ENCODE results near the gene IZUMO4.

Gene IZUMO4

DNA sequence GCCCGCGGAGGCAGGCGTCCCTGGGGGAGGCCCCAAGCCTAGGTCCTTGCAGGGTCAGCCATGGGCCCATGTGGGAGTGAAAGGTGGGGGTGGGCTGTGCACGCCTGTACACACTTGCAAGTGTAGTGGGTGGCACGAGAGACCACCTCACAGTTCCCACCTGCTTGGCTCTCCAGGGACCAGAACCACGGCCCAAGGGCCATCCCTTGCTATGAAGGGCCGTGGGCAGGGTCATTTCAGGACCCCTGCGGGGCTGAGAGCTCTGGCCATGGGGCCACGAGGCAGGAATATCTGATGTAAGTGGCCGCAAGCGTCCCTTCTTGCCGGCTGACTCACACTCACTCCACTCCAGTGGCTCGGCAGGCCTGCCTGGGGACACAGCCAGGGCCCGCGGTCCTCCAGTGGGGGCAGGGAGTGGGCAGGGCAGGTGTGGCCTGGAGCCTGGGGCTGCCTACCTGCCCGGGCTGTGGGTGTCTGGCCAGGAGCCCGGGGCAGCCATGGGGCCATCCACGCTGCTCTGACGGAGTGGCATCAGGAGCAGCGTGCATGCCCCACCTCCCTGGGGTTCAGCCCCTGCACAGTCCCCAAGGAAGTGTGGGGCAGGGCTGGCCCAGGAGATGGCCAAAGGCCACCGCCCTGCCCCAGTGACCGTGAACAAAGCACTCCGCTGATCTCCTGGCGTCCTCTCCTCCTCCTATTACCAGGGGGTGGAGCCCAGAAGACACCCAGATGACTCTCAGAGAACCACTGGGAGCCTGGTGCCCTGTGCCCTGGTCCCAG is 37.1 kb upstream of the IZUMO4 start:
- DNase-seq: no peak

DNA sequence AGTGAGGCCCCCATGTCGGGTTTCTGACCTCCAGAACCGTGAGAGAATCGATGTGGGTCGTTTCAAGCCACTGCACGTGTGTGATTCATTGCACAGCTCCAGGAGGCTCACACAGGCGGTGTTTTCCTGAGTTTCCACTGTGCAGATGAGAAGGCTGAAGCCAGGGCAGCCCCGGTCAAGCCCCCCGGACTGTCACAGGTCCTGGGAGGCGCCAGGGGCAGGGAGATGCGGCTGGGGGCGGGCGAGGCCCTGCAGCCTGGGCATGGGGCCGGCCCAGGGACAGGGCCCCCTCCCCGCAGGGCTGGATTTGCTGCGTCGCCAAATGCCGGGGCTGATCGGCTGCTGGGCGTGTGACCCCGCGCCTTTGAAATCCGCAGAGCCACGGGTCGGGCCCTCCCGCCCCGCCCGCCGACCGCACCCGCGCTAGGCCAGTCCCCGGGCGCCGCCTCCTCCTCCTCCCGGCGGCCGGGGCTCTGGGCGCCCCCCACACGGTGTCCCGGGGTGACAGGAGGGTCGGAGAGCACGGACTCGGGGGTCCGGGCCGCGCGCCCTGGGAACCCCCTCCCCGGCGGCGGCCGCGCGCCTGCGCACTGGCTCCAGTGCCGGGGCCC is 35.7 kb upstream of the IZUMO4 start:
- DNase-seq: peak; percentile 18

DNA sequence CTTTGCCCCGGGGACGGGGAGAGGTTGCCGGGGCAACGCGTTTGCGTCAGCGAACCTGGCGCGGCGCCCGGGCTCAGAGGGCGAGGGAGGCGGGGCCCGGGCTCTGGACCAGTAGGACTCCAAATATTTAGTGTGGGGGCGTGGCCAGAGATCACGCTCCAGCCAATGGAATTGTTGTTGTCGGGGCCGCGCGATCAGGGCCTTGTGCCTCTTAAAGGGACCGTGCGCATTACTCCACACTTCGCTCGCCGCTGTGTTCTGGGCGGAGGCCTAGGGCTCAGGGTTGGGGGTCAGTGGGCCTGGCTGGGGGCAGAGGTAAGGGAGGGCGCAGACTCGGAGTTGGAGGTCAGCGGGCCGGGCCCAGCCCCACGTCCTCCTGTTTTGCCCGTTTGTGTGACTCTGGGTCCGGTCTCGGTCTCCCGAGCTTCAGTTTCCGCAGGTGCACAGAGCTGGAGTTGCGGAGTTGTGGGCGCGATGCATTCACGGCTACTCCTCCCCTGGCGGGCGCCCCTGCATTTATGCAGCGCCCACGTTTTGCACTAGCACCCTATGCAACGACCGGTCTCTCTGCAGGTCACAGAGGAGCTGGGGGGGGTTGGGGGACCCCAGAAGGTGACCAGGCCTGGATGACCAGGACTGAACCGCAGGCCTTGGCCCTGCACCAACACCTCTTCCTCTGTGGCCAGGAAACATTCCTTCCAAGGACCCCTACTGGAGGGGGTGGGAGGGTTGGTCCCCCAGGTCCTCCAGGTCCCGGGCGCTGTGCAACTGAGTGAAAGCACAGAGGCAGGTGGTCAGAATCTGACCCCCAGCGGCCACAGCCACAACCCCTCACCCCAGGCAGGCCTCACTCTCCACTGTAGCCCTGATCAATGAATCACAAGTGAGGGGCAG is 35.0 kb upstream of the IZUMO4 start:
- DNase-seq: peak; percentile 97

DNA sequence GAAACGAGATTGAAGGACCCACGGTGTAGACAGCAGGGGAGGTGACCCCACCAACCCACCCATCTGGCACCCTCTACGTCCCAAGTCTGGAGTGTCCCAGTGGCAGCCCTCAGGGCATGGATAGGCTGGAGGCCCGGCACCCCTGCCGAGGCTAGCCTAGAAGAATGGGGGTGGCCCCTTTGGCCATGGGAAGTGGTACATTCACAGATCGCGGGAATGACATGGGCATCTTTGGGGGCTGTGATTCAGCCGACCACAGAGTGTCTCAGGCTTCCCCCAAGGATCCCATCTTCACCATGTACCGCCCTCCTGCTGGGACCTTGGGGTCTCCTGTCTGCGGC is 34.4 kb upstream of the IZUMO4 start:
- no peak for DNase-seq

DNA sequence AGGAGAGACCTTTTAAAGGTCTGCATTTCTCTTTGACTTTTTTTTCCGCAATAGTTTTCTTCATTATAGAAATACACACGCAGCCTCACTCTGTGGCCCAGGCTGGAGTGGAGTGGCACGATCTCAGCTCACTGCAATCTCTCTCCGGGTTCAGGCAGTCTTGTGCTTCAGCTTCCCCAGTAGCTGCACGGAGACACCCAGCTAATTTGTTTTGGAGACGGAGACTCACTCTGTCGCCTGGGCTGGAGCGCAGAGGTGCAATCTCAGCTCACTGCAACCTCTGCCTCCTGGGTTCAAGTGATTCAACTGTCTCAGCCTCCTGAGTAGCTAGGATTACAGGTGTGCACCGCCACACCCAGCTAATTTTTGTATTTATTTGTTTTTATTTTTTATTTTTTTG is 33.9 kb upstream of the IZUMO4 start:
- DNase-seq: no peak

DNA sequence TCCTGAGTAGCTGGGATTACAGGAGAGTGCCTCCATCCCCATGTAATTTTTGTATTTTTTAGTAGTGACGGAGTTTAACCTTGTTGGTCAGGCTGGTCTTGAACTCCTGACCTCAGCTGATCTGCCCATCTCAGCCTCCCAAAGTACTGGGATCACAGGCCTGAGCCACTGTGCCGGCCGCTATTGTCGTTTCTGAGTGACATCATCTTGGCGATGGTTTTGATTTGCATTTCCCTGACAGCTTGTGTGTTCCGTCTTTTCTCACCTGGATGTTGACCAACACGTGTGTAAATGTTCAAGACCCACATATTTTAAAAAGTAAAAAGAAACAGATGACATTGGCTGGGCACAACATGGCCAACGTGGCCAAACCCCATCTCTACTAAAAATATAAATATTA is 32.9 kb upstream of the IZUMO4 start:
- no peak for DNase-seq

DNA sequence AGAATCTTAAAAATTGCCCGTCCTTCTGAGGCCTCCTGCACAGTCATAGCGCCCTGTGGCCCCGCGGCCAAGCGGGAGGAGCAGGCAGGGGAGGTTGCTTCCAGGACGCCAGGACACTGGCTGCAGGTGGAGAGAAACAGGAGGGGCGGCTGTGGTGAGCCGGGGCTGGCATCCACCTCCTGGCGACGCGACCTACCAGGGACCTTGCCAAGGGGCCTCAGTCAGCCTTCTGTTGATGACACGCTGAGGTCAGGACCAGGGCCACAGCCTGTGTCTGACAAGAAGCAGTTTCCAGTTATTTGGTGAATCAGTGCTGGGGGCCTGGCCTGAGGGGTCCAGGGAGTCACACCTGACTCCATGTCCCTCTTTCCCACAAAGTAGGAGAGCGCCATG is 32.3 kb upstream of the IZUMO4 start:
- DNase-seq: no peak

DNA sequence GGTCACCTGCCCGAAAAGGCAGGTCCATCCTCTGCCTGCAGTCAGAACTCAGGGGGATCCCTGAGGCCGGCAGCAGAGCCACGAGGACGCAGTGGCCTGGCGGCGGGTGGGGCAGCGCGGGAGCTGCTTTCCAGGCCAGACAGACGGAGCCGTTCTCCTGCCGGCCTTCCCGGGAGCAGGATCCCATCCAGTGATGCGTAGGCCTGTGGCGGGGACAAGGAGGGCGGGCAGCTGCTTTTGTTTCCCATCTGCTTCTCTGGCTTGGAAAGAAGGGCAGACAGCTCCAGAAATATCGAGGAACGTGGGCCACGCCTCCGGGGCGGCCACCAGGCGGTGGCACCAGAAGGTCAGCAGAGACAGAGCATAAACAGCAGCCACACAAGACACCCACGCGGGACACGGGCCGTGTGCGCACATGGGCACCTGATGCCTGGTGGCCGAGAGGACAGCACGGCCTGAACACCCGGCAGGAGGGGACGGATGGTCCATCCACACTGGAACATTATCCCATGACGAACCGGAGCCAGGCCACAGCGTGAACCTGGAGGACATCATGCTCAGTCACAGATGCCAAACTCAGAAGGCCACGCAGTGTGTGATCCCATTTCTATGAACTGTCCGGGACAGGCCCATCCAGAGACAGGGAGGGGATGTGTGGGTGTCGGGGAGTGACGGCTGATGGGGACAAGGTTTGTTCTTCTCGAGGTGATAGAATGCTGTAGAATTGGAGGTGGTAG is 31.8 kb upstream of the IZUMO4 start:
- DNase-seq: no peak

DNA sequence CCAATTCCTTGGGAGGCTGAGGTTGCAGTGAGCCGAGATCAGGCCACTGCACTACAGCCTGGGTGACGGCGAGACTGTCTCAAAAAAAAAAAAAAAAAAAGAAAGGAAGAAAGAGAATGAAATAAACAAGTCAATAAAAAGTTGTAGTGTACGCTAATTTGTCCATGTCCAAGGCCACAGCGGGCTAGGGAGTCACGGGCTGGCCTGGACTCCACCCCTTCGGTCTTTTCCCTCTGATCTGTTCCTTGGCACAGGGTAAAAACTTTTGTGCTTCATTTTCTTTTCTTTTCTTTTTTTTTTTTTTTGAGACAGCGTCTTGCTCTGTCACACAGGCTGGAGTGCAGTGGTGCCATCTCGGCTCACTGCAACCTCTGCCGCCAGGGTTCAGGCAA is 26.3 kb upstream of the IZUMO4 start:
- no peak for DNase-seq

DNA sequence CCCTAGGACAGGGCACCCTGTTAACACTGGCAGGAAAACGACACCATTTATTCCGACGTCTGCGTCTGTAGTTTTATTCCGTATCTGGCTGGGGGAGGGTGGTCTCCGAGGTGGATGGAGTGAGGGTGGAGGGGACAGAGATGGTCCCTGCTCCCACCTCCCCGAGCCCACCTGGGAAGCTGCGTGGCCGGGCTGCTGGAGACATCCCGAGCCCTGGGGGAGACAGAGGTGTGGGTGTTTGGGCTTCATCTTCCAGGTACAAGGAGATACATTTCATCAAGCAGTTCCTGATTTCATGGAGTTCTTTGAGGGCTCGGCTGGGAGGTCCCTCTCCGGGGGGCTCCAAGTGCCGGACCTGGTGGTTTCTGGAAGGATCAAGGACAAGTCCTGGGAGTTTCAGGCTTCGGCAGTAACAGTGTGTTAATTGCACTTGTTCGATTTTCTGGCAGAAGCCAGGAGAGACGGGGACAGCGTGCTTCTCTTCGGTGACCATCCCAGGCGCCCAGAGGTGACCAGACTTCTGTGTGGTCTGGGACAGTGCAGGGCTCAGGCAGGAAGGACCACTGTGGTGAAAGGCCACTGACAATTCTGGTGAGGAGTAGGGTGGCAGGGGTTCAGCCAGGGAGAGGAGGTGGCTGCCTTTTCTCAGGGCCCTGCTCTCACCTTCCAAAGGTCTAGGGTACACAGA is 25.6 kb upstream of the IZUMO4 start:
- DNase-seq: no peak

DNA sequence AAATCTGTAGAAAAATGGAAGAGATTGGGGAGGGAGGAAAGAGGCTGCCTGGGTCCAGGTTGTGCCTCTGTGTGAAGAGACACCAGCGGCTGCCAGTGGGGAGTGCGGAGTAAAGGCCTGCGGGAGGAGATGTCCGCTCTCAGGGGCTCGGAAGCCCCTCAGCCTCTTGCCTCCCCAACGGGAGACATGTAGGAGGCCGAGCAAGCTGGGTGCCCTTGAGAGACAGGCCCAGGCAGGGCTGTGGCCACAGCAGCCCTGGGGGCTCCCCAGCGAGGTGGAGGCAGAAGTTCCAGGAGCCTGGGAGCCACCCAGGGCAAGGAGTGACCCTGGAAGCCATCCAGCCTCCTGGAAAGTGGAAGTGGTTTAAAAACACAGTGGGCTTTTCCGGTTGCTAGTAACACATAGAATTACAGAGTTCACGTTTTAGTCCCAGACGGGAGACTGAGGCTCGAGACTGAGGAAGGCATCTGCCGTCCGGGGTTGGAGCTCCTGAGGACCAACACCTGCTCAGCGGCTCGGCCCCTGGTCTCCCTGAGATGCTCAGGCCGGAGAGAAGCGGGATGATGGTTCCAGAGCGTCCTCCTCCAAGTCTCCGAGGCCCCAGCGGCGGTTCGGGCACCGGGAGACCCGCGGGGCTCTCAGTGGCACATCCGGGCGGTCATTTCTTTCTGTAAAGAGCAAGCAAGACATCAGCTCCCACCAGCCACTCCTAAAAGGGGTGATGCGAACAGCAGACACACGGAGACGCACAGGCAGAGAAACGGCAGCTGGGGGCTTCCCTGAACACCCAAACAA is 23.8 kb upstream of the IZUMO4 start:
- DNase-seq: no peak

DNA sequence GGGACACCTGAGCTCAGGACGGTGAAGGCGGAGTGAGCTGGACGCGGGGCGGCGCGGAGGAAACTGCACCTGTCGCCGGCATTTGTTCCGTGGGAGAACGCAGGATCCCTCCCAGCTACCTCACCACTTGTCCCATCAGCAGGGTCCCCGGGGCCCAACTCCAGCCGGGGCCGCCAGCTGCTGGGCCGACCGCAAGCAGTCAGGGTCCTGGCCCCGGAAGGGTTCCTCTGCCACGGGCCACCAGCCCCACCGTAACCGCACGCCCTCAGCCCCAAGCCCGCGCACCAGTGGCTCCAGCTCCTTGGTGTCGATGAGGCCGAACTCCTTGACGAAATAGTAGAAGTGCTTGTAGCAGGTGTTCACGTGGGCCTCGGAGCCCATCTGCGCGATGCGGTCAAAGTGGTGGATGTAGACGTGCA is 20.2 kb upstream of the IZUMO4 start:
- DNase-seq: no peak

DNA sequence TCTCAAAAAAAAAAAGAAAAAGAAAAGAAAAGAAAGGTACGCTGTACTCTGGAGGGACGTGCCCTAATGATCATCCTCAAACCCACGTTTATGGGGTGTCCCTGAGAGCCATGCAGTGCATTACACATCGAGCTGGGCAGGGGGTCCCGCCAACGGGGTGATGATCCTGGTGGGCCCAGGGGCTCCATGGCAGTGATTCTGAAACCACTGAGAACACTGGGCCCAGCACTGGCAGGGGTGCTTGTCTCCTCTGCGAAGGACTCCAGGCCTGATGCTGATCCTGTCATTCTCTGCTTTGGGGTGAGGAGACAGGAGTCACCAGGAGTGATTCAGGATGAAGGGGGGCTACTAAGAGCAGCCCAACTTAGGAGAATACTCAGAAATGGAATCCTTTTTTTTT is 19.3 kb upstream of the IZUMO4 start:
- DNase-seq: no peak

DNA sequence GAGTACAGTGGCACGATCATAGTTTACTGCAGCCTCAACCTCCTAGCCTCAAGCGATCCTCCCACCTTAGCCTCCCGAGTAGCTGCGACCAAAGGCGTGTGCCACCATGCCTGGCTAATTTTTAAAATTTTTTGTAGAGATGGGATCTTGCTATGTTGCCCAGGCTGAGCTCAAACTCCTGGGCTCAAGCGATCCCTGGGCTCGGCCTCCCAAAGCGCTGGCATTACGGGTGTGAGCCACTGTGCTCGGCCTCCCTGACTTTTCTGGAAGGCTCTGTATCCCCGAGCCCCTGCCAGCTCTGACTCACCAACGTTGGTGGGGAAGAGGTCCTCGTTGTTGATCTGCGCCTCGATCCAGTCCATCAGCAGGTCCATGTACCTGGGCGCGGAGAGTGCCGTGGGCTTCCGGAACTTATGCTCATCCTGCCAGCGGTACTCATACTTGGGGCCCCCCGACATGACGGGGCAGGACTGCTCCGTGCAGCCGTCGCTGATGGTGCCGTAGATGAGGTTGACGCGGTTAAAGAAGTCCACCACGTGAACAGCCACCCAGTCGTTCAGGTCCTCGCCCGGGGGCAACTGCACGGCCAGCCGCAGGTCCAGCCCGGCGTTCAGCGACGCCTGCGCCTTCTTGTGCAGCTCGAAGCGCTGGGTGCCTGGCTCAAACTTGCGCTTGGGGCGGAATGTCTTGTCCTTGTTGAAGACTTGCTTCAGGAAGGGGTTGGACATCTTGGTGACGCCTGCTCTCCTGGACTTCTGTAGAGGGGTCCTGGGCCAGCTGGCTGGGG is 18.7 kb upstream of the IZUMO4 start:
- no peak for DNase-seq

DNA sequence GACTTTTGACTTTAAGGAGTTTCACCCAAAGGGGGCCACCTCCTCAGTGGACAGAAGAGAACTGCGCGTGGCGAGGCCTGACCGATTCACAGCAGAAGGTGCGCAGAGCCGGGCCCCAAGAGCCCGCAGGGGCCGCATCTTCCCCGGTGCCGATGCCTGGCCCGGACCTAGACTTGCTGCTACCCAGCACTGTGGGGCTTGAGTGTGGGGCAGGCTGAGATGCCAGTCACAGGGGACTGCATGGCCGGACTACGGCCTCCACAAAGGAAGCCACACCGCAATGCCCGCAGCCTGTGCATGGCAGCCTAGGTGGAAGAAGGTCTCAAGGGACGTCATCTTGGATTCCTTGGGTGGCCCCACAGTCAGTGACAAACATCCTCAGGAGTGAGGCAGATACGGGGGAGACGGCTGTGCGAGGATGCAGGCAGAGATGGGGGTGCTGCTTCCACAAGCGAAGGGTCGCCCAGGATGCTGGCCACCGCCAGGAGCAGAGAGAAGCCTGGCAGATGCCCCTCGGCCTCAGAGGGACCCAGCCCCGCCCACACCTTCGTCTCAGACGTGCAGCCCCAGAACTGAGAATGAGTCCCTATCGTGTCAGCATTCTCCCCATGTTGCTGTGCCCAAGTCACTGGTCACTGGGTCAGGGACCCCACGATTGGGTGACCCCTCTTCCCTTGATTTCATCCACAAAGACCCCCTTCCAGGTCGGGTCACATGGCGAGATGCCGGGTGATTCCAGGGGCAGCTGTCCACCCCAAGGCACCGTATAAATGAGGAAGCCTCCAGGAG is 17.4 kb upstream of the IZUMO4 start:
- DNase-seq: no peak

DNA sequence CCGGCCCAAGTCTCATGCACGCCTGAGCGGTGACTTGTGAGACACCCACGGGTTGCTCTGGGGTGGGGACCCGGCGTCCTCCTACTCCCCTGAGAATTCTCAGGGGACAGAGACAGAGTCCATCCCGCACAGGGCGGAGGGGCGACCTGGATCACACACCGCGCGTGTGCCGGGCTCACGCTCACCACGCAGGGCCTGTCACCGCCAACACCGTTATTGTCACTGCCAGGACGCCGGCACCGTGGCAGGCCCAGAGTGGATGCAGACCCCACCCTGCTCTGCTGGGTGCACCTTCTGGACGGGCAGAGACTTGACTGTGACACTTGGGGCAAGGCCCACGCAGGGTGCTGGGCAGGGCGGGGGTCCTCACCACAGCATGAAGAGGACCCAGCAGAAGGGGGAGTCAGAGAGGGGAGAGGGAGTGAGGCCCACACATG is 16.8 kb upstream of the IZUMO4 start:
- DNase-seq: no peak

DNA sequence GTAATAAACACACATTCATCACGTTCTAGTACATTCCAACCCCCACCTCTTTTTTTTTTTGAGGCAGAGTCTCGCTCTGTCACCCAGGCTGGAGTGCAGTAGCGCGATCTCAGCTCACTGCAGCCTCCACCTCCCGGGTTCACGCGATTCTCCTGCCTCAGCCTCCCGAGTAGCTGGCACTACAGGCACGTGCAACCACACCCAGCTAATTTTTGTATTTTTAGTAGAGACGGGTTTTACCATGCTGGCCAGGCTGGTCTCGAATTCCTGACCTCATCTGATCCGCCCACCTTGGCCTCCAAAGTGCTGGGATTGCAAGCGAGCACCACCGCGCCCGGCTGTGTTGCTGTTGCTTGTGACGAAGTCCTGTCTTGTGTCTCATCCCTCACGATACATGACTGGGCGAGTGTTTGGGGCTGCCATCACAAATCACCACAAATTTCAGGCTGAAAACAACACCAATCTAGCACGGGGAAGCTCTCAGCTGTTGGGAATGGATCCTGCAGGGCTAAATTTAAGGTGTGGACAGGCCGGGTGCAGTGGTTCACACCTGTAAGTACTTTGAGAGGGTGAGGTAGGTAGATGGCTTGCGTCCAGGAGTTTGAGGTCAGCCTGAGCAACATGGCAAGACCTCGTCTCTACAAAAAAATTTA is 16.3 kb upstream of the IZUMO4 start:
- no peak for DNase-seq

DNA sequence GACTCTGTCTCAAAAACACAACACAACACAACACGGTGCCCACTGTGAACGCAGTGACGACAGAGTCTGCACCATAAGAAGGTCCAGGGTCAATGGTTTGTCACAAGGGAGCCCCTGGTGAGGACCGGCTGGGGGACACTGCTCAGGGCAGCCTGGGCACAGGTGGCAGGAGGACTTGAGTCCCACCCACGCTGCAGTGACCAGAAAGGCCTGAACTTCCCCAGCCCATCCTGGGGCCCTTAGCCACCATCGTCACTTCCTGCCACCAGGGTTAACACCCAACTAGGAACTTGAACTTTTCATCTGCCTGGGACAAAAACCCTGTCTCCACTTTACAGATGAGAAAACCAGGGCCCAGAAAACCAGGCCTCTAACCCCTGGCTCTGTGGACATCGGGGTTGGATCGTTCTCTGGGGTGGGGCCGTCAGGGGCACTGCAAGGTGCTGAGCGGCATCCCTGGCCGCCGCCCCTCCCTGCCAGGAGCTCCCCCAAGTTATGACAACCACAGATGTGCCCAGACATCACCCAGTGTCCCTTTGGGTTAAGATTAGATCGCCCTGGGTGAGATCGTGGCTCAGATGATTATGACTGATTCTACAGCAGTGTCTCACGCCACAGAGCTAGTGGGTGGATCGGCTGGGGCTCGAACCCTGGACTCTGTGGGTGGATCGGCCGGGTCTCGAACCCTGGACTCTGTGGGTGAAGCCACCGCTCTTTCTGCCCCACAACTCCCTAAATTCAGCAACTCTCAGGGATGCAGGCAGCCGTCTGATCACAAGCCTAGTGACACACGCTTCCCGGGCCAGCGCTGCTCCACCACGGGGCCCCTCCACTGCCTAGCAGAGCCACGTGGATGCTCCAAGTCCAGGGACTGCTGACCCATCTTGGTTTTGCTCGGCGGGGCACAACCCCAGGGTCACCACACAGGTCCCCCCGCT is 14.6 kb upstream of the IZUMO4 start:
- DNase-seq: no peak
